Parathyroid adenoma (tissue), 2 donors: ENCODE data around the gene NUDT1.
"Not testable (repeated sequence)": the region's sequence is repeated elsewhere in the genome, so short reads cannot be mapped to it uniquely, and the experiment has no call there.

ENCODE experiments used
- H2AFZ ChIP-seq: fragments of 300-600 bp; sonication (generic); one replicate; pipeline ENCODE4 v1.7.0; 2017; ENCODE audit warnings: antibody characterized with exemption, mild to moderate bottlenecking
- H3K27ac ChIP-seq: fragments of 300-600 bp; sonication (generic); one replicate; pipeline ENCODE4 v1.7.0; 2017
- H3K27me3 ChIP-seq: fragments of 300-600 bp; sonication (generic); one replicate; pipeline ENCODE4 v1.7.0; 2017; ENCODE audit warnings: low read length; ENCODE audit not compliant: control insufficient read depth, insufficient read depth
- H3K36me3 ChIP-seq: fragments of 300-600 bp; sonication (generic); one replicate; pipeline ENCODE4 v1.7.0; 2017; ENCODE audit warnings: low read length; ENCODE audit not compliant: control insufficient read depth, insufficient read depth
- H3K4me1 ChIP-seq: fragments of 300-600 bp; sonication (generic); one replicate; pipeline ENCODE4 v1.7.0; 2017; ENCODE audit warnings: control low read depth
- H3K4me2 ChIP-seq: fragments of 300-600 bp; sonication (generic); one replicate; pipeline ENCODE4 v1.7.0; 2017; ENCODE audit warnings: low read length
- H3K4me3 ChIP-seq: fragments of 300-600 bp; sonication (generic); one replicate; pipeline ENCODE4 v1.7.0; 2017; ENCODE audit warnings: low read depth, low read length
- H3K79me2 ChIP-seq: fragments of 300-600 bp; sonication (generic); one replicate; pipeline ENCODE4 v1.7.0; 2017; ENCODE audit warnings: control low read depth
- H3K9ac ChIP-seq: fragments of 300-600 bp; sonication (generic); one replicate; pipeline ENCODE4 v1.7.0; 2017; ENCODE audit warnings: mild to moderate bottlenecking
- H3K9me3 ChIP-seq: fragments of 300-600 bp; sonication (generic); one replicate; pipeline ENCODE4 v1.7.0; 2017; ENCODE audit warnings: low read length; ENCODE audit not compliant: control insufficient read depth
- TF ChIP-seq, protein P1 (sequence below): fragments of 300-600 bp; sonication (generic); IDR thresholded peaks from one replicate; pipeline ENCODE4 v1.7.0; 2017; ENCODE audit warnings: antibody characterized with exemption, mild to moderate bottlenecking
- donor health status: primary hyperparathyroidism.

The NUDT1 gene

DNA sequence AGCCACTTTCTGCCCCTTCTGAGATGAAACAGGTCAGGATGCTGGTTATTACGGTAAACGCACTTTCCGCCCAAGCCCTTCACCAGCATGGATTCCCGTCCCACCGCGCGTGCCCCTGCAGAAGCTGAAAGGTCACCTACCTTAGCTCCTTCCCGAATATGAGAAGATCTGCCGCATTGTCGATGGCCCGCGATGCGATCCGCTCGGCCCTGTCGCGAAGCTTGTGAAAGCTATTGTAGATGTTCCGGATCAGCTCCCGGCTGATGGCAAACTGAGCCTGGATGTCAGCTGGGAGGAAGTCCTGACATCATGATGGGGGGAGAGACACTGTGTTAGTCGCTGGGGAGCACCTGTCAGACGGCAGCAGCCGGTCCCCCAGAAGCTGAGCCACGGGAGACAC is 22.1 kb downstream of the NUDT1 start:
- TF ChIP-seq, protein P1, sequence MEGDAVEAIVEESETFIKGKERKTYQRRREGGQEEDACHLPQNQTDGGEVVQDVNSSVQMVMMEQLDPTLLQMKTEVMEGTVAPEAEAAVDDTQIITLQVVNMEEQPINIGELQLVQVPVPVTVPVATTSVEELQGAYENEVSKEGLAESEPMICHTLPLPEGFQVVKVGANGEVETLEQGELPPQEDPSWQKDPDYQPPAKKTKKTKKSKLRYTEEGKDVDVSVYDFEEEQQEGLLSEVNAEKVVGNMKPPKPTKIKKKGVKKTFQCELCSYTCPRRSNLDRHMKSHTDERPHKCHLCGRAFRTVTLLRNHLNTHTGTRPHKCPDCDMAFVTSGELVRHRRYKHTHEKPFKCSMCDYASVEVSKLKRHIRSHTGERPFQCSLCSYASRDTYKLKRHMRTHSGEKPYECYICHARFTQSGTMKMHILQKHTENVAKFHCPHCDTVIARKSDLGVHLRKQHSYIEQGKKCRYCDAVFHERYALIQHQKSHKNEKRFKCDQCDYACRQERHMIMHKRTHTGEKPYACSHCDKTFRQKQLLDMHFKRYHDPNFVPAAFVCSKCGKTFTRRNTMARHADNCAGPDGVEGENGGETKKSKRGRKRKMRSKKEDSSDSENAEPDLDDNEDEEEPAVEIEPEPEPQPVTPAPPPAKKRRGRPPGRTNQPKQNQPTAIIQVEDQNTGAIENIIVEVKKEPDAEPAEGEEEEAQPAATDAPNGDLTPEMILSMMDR: no peak
- Histone ChIP-seq H2AFZ (no peak overlapping the region), H3K27ac (no peak overlapping the region), H3K4me1 (no peaks in the 10 kb centered on the region), H3K9me3 (no peaks in the 10 kb centered on the region), H3K4me2 (no peak overlapping the region), H3K79me2 (no peaks in the 10 kb centered on the region), H3K36me3 (no peaks in the 10 kb centered on the region), H3K4me3 (no peak overlapping the region), H3K9ac (no peak overlapping the region), H3K27me3 (no peaks in the 10 kb centered on the region)

DNA sequence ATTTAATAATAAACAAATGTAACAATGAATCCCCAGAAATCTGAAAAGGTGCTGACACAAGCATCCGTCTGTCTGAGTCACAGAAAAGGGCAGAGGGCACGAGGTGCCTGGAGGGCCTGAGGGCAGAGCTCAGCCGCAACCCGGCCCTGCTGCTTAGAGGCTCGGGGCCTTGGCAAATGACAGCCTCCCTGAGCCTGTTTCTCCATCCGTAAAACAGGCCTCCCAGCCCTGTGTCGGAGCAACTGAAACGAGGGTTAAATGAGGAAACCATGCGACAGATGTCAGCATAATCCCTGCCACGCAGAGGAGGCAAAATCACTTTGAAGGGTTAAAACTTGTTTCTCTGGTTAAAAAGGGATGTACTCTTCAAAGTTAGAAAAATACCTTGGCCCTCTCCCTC is 24.9 kb downstream of the NUDT1 start:
- Histone ChIP-seq H3K27me3 (no peaks in the 10 kb centered on the region), H3K79me2 (no peaks in the 10 kb centered on the region), H3K27ac (no peak overlapping the region), H3K9ac (no peak overlapping the region), H2AFZ (no peak overlapping the region), H3K4me1 (no peaks in the 10 kb centered on the region), H3K4me3 (no peak overlapping the region), H3K4me2 (no peak overlapping the region), H3K9me3 (no peaks in the 10 kb centered on the region), H3K36me3 (no peaks in the 10 kb centered on the region)
- TF ChIP-seq, protein P1: no peak

DNA sequence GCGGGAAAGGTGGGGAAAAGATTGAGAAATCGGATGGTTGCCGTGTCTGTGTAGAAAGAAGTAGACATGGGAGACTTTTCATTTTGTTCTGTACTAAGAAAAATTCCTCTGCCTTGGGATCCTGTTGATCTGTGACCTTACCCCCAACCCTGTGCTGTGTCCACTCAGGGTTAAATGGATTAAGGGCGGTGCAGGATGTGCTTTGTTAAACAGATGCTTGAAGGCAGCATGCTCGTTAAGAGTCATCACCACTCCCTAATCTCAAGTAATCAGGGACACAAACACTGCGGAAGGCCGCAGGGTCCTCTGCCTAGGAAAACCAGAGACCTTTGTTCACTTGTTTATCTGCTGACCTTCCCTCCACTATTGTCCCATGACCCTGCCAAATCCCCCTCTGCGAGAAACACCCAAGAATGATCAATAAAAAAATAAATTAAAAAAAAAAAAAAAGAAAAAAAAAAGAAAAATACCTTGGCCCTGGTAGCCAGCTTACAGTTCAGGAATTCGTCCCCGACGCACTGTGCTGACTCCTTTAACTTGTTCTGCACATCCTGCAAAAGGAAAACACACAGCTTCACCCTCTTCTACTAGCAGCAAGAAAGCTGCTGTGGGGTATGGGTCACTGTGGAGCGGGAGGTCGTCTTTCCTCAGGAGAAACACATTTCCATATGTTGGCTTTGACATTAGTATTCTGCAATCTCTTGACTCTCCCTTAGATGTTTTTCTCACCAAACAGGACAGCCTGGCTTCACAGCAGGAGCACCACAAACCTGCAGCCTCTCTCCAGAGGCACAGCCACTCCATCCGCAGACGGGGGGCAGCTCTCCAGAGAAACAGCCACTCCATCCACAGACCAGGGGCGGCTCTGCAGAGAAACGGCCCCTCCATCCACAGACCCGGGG is 27.3 kb downstream of the NUDT1 start:
- not testable (repeated sequence) for H3K4me1 ChIP-seq, H3K4me3 ChIP-seq, H3K27ac ChIP-seq, H3K9me3 ChIP-seq, H3K9ac ChIP-seq, H2AFZ ChIP-seq, H3K36me3 ChIP-seq, H3K27me3 ChIP-seq, H3K79me2 ChIP-seq, H3K4me2 ChIP-seq

DNA sequence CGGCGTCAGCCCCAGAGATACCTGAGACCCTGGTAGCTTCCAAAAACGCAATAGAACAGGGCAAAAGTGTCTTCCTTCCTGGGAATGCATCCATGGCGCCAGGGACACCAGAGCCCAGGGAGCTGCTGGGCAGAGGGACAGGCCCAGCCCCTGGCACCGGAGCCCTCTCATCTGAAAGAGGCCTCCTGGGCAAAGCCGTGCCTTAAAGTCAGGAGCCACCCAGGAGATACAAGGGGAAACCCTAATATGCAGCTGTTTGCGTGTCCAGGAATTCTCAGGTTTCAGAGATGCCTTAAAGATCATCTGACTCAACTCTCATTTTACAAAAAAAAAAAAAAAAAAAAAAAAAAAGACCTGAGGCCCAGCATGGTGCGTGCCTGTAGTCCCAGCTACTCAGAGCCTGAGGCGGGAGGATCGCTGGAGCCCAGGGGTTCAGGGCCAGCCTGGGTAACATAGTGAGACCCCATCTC is 28.0 kb downstream of the NUDT1 start:
- no peak overlapping the region for H3K9ac ChIP-seq
- no peak overlapping the region for H3K4me3 ChIP-seq
- TF ChIP-seq, protein P1: no peak
- H3K9me3 ChIP-seq: no peaks in the 10 kb centered on the region
- no peak overlapping the region for H3K4me2 ChIP-seq
- no peaks in the 10 kb centered on the region for H3K4me1 ChIP-seq
- no peaks in the 10 kb centered on the region for H3K27me3 ChIP-seq
- H3K36me3 ChIP-seq: no peaks in the 10 kb centered on the region
- no peak overlapping the region for H3K27ac ChIP-seq
- H3K79me2 ChIP-seq: no peaks in the 10 kb centered on the region
- H2AFZ ChIP-seq: no peak overlapping the region

DNA sequence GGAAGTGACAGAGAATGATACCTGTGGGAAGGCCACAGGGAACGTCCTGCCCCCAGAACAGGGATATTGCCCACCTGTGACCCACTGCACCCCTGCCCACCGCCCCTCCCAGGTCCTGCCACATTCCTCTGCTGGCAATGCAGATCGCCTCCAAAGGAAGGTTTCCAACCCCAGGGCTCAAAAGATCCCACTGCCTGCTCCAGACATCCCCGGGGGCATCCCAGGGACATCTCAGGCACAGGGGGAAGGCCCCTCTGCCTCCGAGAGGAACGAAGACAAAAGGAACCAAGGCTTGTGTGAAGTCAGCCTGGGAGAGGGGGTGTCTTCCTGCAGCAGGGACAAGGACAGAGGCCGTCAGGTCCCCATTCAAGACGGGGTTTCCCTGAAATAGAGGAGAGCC is 28.5 kb downstream of the NUDT1 start:
- H3K4me2 ChIP-seq: no peak overlapping the region
- H3K27ac ChIP-seq: no peak overlapping the region
- H3K36me3 ChIP-seq: no peaks in the 10 kb centered on the region
- no peak overlapping the region for H3K9ac ChIP-seq
- TF ChIP-seq, protein P1: no peak
- no peaks in the 10 kb centered on the region for H3K79me2 ChIP-seq
- H3K27me3 ChIP-seq: no peaks in the 10 kb centered on the region
- H3K9me3 ChIP-seq: no peaks in the 10 kb centered on the region
- no peak overlapping the region for H2AFZ ChIP-seq
- H3K4me1 ChIP-seq: no peaks in the 10 kb centered on the region
- no peak overlapping the region for H3K4me3 ChIP-seq
